Measurements from ENCODE around the gene CDC14A.
A peak's percentile ranks its signal among the peaks of the same experiment; 100 is the strongest.

CDC14A gene

GRCh38 chr1:100494393-100495084 lies 142.2 kb downstream of the CDC14A start:
- no peak for TF ChIP-seq GATA3 (IDR thresholded peaks at IDR 0.05; ENCODE audit: low read depth, low read length)
- no peak for TF ChIP-seq GATA2 (IDR thresholded peaks at IDR 0.05; ENCODE audit: low read depth, low read length)

GRCh38 chr1:100496896-100497295 lies 144.6 kb downstream of the CDC14A start:
- no peak for TF ChIP-seq GATA2 (IDR thresholded peaks at IDR 0.05; ENCODE audit: low read depth, low read length)
- no peak for TF ChIP-seq GATA3 (IDR thresholded peaks at IDR 0.05; ENCODE audit: low read depth, low read length)

GRCh38 chr1:100497796-100498195 lies 145.5 kb downstream of the CDC14A start:
- TF ChIP-seq GATA3 (IDR thresholded peaks at IDR 0.05; ENCODE audit: low read depth, low read length) = no peak
- no peak for TF ChIP-seq GATA2 (IDR thresholded peaks at IDR 0.05; ENCODE audit: low read depth, low read length)

- TF ChIP-seq GATA3 (IDR thresholded peaks at IDR 0.05; ENCODE audit: low read depth, low read length) (no peak), GATA2 (IDR thresholded peaks at IDR 0.05; ENCODE audit: low read depth, low read length) (no peak)
Measured at GRCh38 chr1:100499194-100499811, 147.0 kb downstream of the CDC14A start.

GRCh38 chr1:100502052-100502792 lies 149.9 kb downstream of the CDC14A start:
- no peak for TF ChIP-seq GATA3 (IDR thresholded peaks at IDR 0.05; ENCODE audit: low read depth, low read length)
- no peak for TF ChIP-seq GATA2 (IDR thresholded peaks at IDR 0.05; ENCODE audit: low read depth, low read length)

- TF ChIP-seq GATA2 (IDR thresholded peaks at IDR 0.05; ENCODE audit: low read depth, low read length) (no peak), GATA3 (IDR thresholded peaks at IDR 0.05; ENCODE audit: low read depth, low read length) (no peak)
Measured at GRCh38 chr1:100506217-100506616, 153.9 kb downstream of the CDC14A start.

- TF ChIP-seq GATA3 (IDR thresholded peaks at IDR 0.05; ENCODE audit: low read depth, low read length) = no peak
- TF ChIP-seq GATA2 (IDR thresholded peaks at IDR 0.05; ENCODE audit: low read depth, low read length) = peak; percentile 8; the same call in 1 of the 2 replicates
Measured at GRCh38 chr1:100510451-100510850, 158.1 kb downstream of the CDC14A start.

- TF ChIP-seq GATA3 (IDR thresholded peaks at IDR 0.05; ENCODE audit: low read depth, low read length) = no peak
- no peak for TF ChIP-seq GATA2 (IDR thresholded peaks at IDR 0.05; ENCODE audit: low read depth, low read length)
Measured at GRCh38 chr1:100511058-100511457, 158.8 kb downstream of the CDC14A start.

- TF ChIP-seq GATA2 (IDR thresholded peaks at IDR 0.05; ENCODE audit: low read depth, low read length) = no peak
Measured at GRCh38 chr1:100511773-100512172, 159.5 kb downstream of the CDC14A start.

GRCh38 chr1:100512803-100513352 lies 160.6 kb downstream of the CDC14A start:
- TF ChIP-seq GATA2 (IDR thresholded peaks at IDR 0.05; ENCODE audit: low read depth, low read length) (no peak), GATA3 (IDR thresholded peaks at IDR 0.05; ENCODE audit: low read depth, low read length) (no peak)

- no peak for TF ChIP-seq GATA3 (IDR thresholded peaks at IDR 0.05; ENCODE audit: low read depth, low read length)
- no peak for TF ChIP-seq GATA2 (IDR thresholded peaks at IDR 0.05; ENCODE audit: low read depth, low read length)
Measured at GRCh38 chr1:100516857-100517256, 164.6 kb downstream of the CDC14A start.

GRCh38 chr1:100517515-100517914 lies 165.2 kb downstream of the CDC14A start:
- TF ChIP-seq GATA3 (IDR thresholded peaks at IDR 0.05; ENCODE audit: low read depth, low read length) (no peak), GATA2 (IDR thresholded peaks at IDR 0.05; ENCODE audit: low read depth, low read length) (no peak)

- TF ChIP-seq GATA2 (IDR thresholded peaks at IDR 0.05; ENCODE audit: low read depth, low read length) (no peak), GATA3 (IDR thresholded peaks at IDR 0.05; ENCODE audit: low read depth, low read length) (no peak)
Measured at GRCh38 chr1:100518023-100518422, 165.7 kb downstream of the CDC14A start.

- TF ChIP-seq GATA2 (IDR thresholded peaks at IDR 0.05; ENCODE audit: low read depth, low read length) (no peak), GATA3 (IDR thresholded peaks at IDR 0.05; ENCODE audit: low read depth, low read length) (no peak)
Measured at GRCh38 chr1:100523038-100523652, 170.8 kb downstream of the CDC14A start.

Data from SH-SY5Y (cell line).